Erythroblast (primary cell): ENCODE results near the gene NSD2.

Source experiments
- GATA1 ChIP-seq: IDR thresholded peaks from 2 replicates; pipeline ENCODE4 v1.6.1; 2011; ENCODE audit warnings: low read depth, mild to moderate bottlenecking, control low read depth, low read length, moderate library complexity
- POLR2A ChIP-seq: IDR thresholded peaks from 2 replicates; pipeline ENCODE4 v1.6.1; 2011; ENCODE audit warnings: mild to moderate bottlenecking, low read length

GRCh38 chr4:1996866-1997611 is 125.8 kb downstream of the NSD2 start:
- TF ChIP-seq POLR2A: no peak
- no peak for TF ChIP-seq GATA1
